Lower lobe of right lung (tissue), 2 donors: ENCODE data around the gene BTNL9. TPM values are rescaled to one million over a fixed set of nuclear protein-coding genes. Genes with fewer than 3 reads are reported as not detected.

Source experiments
- ATAC-seq, 2 donors: fragments of 200-7000 bp; cut with Tn5 transposase; one replicate each; pipeline ENCODE4 v1.9.1; 2020 to 2022; ENCODE audit warnings: mild to moderate bottlenecking in 2 of 2, moderate library complexity in 2 of 2
- DNase-seq: peaks from one replicate; pipeline ENCODE4 v3.0.0-alpha.2; 2020
- H3K27ac ChIP-seq: fragments of 200-600 bp; one replicate; pipeline ENCODE4 v1.8.0; 2022
- H3K27me3 ChIP-seq: fragments of 200-600 bp; one replicate; pipeline ENCODE4 v1.8.0; 2022; ENCODE audit warnings: low read depth
- H3K36me3 ChIP-seq: fragments of 200-600 bp; one replicate; pipeline ENCODE4 v1.8.0; 2022; ENCODE audit warnings: mild to moderate bottlenecking
- H3K4me1 ChIP-seq: fragments of 200-600 bp; one replicate; pipeline ENCODE4 v1.8.0; 2022
- H3K4me3 ChIP-seq: fragments of 200-600 bp; one replicate; pipeline ENCODE4 v1.8.0; 2022; ENCODE audit warnings: mild to moderate bottlenecking
- H3K9me3 ChIP-seq: fragments of 200-600 bp; one replicate; pipeline ENCODE4 v1.8.0; 2022
- intact Hi-C: fragments of 100-400 bp; cut with DNase I; formaldehyde crosslinking; loops from one replicate; pipeline ENCODE4 v1.11.0; 2022
- microRNA-seq: library from miRNA; unstranded; fragments of <30 nt; microRNA quantifications from one replicate; pipeline ENCODE4 v1.2.0, GENCODE V29; 2020; ENCODE audit warnings: borderline number of aligned reads
- total RNA-seq: library from RNA; stranded (reverse); fragmentation: NEBNext Ultra II Directional; extraction: Animal tissue kit (Norgen Biotek cat#: 25700); gene quantifications from one replicate; pipeline ENCODE4 v1.2.1, GENCODE V29; 2021
- TF ChIP-seq, protein P1 (sequence below): fragments of 200-600 bp; IDR thresholded peaks from one replicate; pipeline ENCODE4 v1.8.0; 2022; ENCODE audit warnings: antibody characterized with exemption, mild to moderate bottlenecking
- donor health status: DM: no; HTN: yes; CAD: no; lungs with severe emphysema.

Gene BTNL9
- total RNA-seq, 1 donor from 2014 or later = 125 TPM

DNA sequence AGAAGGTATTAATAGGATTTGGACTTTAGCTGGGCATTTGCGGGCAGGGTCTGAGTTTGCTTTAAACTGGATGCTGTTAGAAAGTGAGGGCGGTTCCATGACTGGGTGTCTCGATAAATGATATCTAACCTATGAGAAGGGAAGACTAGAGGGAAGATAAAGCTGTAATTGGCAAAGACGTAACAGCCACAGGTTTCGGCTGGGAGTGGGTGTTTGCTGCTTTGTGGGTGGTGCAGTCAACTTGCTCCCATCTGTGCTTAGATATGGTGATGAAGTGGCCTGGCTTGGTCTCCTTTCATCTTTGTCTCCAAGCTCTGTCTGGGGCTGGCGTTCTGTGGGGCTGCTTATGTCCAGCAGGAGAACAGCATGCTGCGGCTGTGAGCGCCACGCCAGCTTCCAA, 67.6 kb downstream of the BTNL9 start:
- TF ChIP-seq, protein P1, sequence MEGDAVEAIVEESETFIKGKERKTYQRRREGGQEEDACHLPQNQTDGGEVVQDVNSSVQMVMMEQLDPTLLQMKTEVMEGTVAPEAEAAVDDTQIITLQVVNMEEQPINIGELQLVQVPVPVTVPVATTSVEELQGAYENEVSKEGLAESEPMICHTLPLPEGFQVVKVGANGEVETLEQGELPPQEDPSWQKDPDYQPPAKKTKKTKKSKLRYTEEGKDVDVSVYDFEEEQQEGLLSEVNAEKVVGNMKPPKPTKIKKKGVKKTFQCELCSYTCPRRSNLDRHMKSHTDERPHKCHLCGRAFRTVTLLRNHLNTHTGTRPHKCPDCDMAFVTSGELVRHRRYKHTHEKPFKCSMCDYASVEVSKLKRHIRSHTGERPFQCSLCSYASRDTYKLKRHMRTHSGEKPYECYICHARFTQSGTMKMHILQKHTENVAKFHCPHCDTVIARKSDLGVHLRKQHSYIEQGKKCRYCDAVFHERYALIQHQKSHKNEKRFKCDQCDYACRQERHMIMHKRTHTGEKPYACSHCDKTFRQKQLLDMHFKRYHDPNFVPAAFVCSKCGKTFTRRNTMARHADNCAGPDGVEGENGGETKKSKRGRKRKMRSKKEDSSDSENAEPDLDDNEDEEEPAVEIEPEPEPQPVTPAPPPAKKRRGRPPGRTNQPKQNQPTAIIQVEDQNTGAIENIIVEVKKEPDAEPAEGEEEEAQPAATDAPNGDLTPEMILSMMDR = no peak
- H3K9me3 ChIP-seq = no peaks in the 10 kb centered on the region
- no peak overlapping the region for H3K4me3 ChIP-seq
- no peaks in the 10 kb centered on the region for H3K36me3 ChIP-seq
- ATAC-seq = no peak
- no peak overlapping the region for H3K27ac ChIP-seq
- intact Hi-C loops = no loop called here
- DNase-seq = no peak
- H3K4me1 ChIP-seq = no peaks in the 10 kb centered on the region
- H3K27me3 ChIP-seq = peaks cover 79% of the 10 kb centered on the region

DNA sequence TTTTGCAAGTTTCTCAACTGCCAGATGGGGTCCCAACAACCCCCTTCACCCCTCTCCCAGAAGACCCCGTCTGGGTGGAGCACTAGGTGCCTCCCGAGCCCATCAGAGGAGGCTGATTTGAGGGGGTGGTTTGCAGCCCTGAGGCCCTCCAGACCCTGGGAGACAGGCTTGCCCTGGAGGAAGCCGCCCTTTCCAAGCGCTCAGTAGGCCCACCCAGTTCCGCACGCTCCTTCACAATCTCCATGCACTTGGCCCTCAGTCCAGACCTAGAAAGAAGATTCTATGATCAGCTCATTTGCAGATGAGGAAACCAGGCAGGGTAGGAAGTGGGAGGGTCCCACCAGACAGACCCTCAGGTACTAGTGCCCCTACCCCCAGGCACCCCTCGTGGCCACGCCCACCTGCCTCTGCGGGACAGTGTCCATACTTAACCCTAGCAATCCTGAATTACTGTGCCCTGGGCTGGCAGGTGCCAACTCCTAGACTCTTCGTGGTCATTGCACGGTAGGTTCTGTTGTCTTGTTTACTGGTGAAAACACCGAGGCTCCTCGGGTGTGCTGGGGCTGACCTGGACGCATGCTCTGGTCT, 68.6 kb downstream of the BTNL9 start:
- Histone ChIP-seq H3K36me3 (no peaks in the 10 kb centered on the region), H3K27ac (no peak overlapping the region), H3K27me3 (peaks cover 85% of the 10 kb centered on the region), H3K4me1 (no peaks in the 10 kb centered on the region), H3K4me3 (no peak overlapping the region), H3K9me3 (no peaks in the 10 kb centered on the region)
- ATAC-seq (no peak), DNase-seq (no peak)
- intact Hi-C loops = no loop called here
- TF ChIP-seq, protein P1 = no peak

DNA sequence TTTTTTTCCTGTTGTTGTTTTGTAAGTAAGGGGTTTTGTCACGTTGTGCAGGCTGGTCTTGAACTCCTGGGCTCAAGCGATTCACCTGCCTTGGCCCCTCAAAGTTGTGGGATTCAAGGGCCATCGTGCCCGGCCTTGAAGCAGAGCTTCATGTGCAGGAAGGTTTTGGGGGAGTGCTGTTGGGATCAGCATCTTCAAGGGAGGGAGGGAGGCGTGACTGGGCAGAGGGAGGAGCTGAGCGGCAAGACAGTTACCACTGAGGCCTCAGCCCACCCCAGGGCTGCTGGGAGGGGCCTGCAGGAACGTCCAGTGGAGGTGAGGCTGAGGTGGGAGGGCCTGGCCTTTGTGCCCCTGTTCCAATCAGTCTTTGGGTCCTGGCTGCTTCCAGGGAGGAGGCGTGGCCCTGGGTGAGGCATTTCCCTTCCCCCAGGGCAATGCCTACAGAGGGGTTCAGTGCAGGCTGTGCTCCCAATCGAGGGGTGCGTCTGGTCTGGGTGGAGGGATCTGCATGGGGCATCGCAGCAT, 69.5 kb downstream of the BTNL9 start:
- ATAC-seq (no peak), DNase-seq (no peak)
- Histone ChIP-seq H3K9me3 (no peaks in the 10 kb centered on the region), H3K4me3 (no peak overlapping the region), H3K27me3 (peaks cover 84% of the 10 kb centered on the region), H3K36me3 (no peaks in the 10 kb centered on the region), H3K4me1 (no peaks in the 10 kb centered on the region), H3K27ac (no peak overlapping the region)
- intact Hi-C loops = no loop called here
- TF ChIP-seq, protein P1 = no peak

DNA sequence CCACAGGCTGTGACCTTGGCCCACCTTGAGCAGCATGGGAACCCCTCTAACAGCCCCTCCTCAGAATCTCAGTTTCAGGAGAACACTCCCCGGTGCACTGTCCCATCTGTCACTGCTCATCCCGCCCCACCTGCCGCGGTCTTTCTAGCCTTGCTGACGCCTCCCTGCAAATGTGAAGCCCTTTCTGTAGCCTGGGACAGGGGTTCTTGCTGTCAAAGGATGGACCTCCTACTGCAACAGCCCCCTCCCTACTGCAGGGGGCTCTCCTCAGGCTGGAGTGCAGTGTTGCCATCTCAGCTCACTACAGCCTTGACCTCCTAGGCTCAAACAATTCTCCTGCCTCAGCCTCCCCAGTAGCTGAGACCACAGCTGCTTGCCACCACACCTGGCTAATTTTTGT, 70.9 kb downstream of the BTNL9 start:
- no peak overlapping the region for H3K27ac ChIP-seq
- no peak for DNase-seq
- no peaks in the 10 kb centered on the region for H3K9me3 ChIP-seq
- no peak for ATAC-seq
- peaks cover 87% of the 10 kb centered on the region for H3K27me3 ChIP-seq
- no peak overlapping the region for H3K4me3 ChIP-seq
- intact Hi-C loops = no loop called here
- TF ChIP-seq, protein P1 = no peak
- no peaks in the 10 kb centered on the region for H3K36me3 ChIP-seq
- H3K4me1 ChIP-seq = no peaks in the 10 kb centered on the region

Small RNA genes lying within 50 kb of the gene (microRNA-seq; reads per million reads assigned to microRNA genes)
- gene MIR8089 = not detected

Other genes starting within 250 kb of the BTNL9 start
- 241 TPM for gene MGAT1, start 237.5 kb upstream of the BTNL9 start, total RNA-seq
- gene ZFP62, start 179.0 kb upstream of the BTNL9 start, total RNA-seq = 28.3 TPM
- 5.3 TPM for gene BTNL8, start 141.1 kb upstream of the BTNL9 start, total RNA-seq
- not detected for gene BTNL3, start 51.4 kb upstream of the BTNL9 start, total RNA-seq
- not detected for gene OR2V1, start 90.9 kb downstream of the BTNL9 start, total RNA-seq
- not detected for gene OR2V2, start 107.3 kb downstream of the BTNL9 start, total RNA-seq
- gene TRIM7, start 164.9 kb downstream of the BTNL9 start, total RNA-seq = 4.3 TPM
- 29.1 TPM for gene TRIM41, start 183.0 kb downstream of the BTNL9 start, total RNA-seq
- gene RACK1, start 203.6 kb downstream of the BTNL9 start, total RNA-seq = 1,202 TPM
- gene TRIM52, start 220.9 kb downstream of the BTNL9 start, total RNA-seq = 20.8 TPM